ENCODE measurements around the gene MBOAT2. TPM values are rescaled to one million over a fixed set of nuclear protein-coding genes. Genes with fewer than 3 reads are reported as not detected.
"Not testable (repeated sequence)": the region's sequence is repeated elsewhere in the genome, so short reads cannot be mapped to it uniquely, and the experiment has no call there.

MBOAT2 gene
- total and polyA plus RNA-seq, 3 donors from 2014 or later = 21.2 to 24.8 (median 24.2) TPM

DNA sequence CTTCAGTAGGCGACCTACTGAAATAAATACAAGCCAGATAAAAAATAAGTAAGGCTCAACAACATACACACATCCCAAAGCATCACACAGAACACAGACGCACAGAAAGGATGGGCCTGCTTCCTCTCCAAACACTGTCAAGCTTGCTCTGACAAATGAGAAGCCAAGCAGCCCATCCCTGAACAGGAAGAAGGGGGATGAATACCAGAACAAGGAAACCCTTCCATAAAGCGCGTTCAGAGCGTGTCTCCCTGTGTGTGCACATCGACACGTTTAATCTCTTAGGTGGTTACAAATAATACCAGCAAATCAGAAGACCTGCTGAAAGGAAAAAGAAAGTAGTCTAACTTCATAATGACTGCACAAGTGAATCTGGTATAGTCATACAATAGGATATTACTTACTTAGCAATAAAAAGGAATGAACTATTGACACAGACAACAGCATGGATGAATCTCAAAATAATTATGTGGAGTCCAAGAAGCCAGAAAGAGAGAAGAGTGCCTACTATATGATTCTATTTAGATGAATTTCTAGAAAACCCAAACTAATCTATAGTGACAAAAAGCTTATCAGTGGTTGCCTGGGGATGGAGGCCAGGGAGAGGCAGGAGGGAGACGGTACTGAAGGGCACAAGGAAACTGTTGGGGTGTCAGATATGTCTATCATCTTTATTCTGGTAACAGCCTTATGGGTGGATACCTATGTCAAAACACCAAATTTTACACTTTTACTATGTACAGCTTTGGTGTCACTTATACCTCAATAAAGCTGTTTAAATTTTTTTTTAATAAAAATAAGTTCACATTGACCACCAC is 26.8 kb downstream of the MBOAT2 start:
- 41 to 62% methylated on average over 8 of the region's 8 CpGs for WGBS, 2 donors
- no peaks in the 10 kb centered on the region for H3K27me3 ChIP-seq
- H3K4me1 ChIP-seq = no peaks in the 10 kb centered on the region
- no peak overlapping the region for H3K4me3 ChIP-seq
- H3K27ac ChIP-seq = no peak overlapping the region
- no peaks in the 10 kb centered on the region for H3K36me3 ChIP-seq (ENCODE audit: low read depth, missing control alignments)
- intact Hi-C loops (cut with DNase I; ENCODE audit: low total_unique reads) = no loop called here
- TF ChIP-seq POLR2A (IDR thresholded peaks at IDR 0.05) = no peak
- TF ChIP-seq, protein P1, sequence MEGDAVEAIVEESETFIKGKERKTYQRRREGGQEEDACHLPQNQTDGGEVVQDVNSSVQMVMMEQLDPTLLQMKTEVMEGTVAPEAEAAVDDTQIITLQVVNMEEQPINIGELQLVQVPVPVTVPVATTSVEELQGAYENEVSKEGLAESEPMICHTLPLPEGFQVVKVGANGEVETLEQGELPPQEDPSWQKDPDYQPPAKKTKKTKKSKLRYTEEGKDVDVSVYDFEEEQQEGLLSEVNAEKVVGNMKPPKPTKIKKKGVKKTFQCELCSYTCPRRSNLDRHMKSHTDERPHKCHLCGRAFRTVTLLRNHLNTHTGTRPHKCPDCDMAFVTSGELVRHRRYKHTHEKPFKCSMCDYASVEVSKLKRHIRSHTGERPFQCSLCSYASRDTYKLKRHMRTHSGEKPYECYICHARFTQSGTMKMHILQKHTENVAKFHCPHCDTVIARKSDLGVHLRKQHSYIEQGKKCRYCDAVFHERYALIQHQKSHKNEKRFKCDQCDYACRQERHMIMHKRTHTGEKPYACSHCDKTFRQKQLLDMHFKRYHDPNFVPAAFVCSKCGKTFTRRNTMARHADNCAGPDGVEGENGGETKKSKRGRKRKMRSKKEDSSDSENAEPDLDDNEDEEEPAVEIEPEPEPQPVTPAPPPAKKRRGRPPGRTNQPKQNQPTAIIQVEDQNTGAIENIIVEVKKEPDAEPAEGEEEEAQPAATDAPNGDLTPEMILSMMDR (IDR thresholded peaks at IDR 0.05) = no peak
- H3K9me3 ChIP-seq = no peaks in the 10 kb centered on the region
- DNase-seq = no peak

- WGBS, 2 donors = 96 to 100% methylated on average over 4 of the region's 4 CpGs
- DNase-seq = no peak
- no peaks in the 10 kb centered on the region for H3K36me3 ChIP-seq (ENCODE audit: low read depth, missing control alignments)
- H3K4me3 ChIP-seq = no peak overlapping the region
- intact Hi-C loops (cut with DNase I; ENCODE audit: low total_unique reads) = no loop called here
- no peak overlapping the region for H3K27ac ChIP-seq
- H3K9me3 ChIP-seq = no peaks in the 10 kb centered on the region
- H3K27me3 ChIP-seq = no peaks in the 10 kb centered on the region
- TF ChIP-seq, protein P1 (IDR thresholded peaks at IDR 0.05) = no peak
- TF ChIP-seq POLR2A (IDR thresholded peaks at IDR 0.05) = no peak
- H3K4me1 ChIP-seq = no peaks in the 10 kb centered on the region
Observed at GRCh38 chr2:8974016-8974415, 29.5 kb downstream of the MBOAT2 start.

DNA sequence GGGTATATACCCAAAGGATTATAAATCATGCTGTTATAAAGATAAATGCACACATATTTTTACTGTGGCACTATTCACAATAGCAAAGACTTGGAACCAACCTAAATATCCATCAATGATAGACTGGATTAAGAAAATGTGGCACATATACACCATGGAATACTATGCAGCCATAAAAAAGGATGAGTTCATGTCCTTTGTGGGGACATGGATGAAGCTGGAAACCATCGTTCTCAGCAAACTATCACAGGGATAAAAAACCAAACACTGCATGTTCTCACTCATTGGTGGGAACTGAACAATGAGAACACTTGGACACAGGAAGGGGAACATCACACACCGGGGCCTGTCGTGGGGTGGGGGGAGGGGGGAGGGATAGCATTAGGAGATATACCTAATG is 30.5 kb downstream of the MBOAT2 start:
- H3K27ac ChIP-seq; H3K4me3 ChIP-seq; H3K4me1 ChIP-seq; intact Hi-C loops (cut with DNase I; ENCODE audit: low total_unique reads); H3K36me3 ChIP-seq (ENCODE audit: low read depth, missing control alignments); H3K9me3 ChIP-seq; DNase-seq; H3K27me3 ChIP-seq: not testable (repeated sequence)
- 96 to 100% methylated on average over 3 of the region's 3 CpGs for WGBS, 2 donors

DNA sequence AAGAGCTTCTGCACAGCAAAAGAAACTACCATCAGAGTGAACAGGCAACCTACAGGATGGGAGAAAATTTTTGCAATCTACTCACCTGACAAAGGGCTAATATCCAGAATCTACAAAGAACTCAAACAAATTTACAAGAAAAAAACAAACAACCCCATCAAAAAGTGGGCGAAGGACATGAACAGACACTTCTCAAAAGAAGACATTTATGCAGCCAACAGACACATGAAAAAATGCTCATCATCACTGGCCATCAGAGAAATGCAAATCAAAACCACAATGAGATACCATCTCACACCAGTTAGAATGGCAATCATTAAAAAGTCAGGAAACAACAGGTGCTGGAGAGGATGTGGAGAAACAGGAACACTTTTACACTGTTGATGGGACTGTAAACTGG is 30.9 kb downstream of the MBOAT2 start:
- H3K4me3 ChIP-seq; intact Hi-C loops (cut with DNase I; ENCODE audit: low total_unique reads); H3K27me3 ChIP-seq; DNase-seq; H3K27ac ChIP-seq; H3K36me3 ChIP-seq (ENCODE audit: low read depth, missing control alignments); H3K4me1 ChIP-seq; H3K9me3 ChIP-seq: not testable (repeated sequence)
- WGBS, 2 donors = 100% methylated on average over 1 of the region's 1 CpG; no CpG with 5 or more reads in 1 of the 2 donors

- H3K9me3 ChIP-seq; intact Hi-C loops (cut with DNase I; ENCODE audit: low total_unique reads); H3K4me3 ChIP-seq; H3K36me3 ChIP-seq (ENCODE audit: low read depth, missing control alignments); H3K27ac ChIP-seq; H3K27me3 ChIP-seq; H3K4me1 ChIP-seq; DNase-seq: not testable (repeated sequence)
- WGBS, 2 donors = 88 to 100% methylated on average over 2 of the region's 2 CpGs
Observed at GRCh38 chr2:8969348-8969747, 34.1 kb downstream of the MBOAT2 start.

DNA sequence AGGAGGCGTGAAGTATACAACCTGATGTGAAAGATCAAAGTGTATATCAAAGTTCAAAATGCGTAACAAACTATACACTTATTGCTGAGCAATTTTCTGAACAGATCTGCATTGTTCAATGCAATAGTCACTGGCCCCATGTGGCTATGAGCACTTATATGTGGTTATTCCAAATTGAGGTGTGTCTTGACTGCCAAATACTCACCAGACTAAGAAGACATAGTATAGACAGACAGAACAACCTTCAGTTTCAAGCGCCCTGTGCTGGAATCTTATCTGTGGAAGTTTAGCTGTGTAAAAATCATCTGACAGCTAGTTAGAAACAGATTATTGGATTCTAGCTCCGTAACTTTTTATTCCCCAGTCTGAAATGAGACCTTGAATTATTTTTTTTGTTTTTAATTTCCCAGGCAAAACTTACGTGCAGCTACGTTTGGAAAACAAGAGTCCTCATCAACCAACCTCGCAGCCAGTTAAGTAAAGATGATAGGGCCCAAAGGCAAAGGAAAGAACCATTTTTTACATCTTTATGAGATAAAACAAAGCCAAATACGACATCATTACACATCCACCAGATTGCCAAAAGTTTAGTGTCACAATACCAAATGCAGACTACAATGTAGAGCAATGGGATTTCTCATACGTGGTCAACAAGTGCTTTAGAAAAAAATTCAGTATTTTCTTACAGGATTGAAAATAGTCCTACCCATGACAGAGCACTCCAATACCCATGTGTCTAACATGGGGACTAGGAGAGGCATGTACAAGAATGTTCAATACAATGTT is 37.2 kb downstream of the MBOAT2 start:
- 80 to 86% methylated on average over 9 of the region's 9 CpGs for WGBS, 2 donors
- no peaks in the 10 kb centered on the region for H3K4me1 ChIP-seq
- no peak overlapping the region for H3K27ac ChIP-seq
- no peak for DNase-seq
- no peaks in the 10 kb centered on the region for H3K36me3 ChIP-seq (ENCODE audit: low read depth, missing control alignments)
- intact Hi-C loops (cut with DNase I; ENCODE audit: low total_unique reads) = no loop called here
- no peak overlapping the region for H3K4me3 ChIP-seq
- TF ChIP-seq POLR2A (IDR thresholded peaks at IDR 0.05) = no peak
- TF ChIP-seq, protein P1 (IDR thresholded peaks at IDR 0.05) = no peak
- H3K27me3 ChIP-seq = no peaks in the 10 kb centered on the region
- H3K9me3 ChIP-seq = no peaks in the 10 kb centered on the region

Data from testis (tissue), 3 donors.